HepG2 (cell line): ENCODE measurements around the gene L3MBTL4. TPM values are rescaled to one million over a fixed set of nuclear protein-coding genes. Genes with fewer than 3 reads are reported as not detected.

Source experiments
- ARID3A ChIP-seq: IDR thresholded peaks from 2 replicates; pipeline ENCODE4 v1.6.1; 2012; ENCODE audit warnings: low read depth, low read length, improper control_type of control experiment
- ATF3 ChIP-seq: sonication (generic); formaldehyde crosslinking; IDR thresholded peaks from 2 replicates; pipeline ENCODE4 v1.4.0; 2020; ENCODE audit warnings: missing genetic modification reagents
- CCAR2 ChIP-seq: fragments of 200-400 bp; formaldehyde crosslinking; optimal IDR thresholded peaks from 2 replicates; pipeline ENCODE3; 2018; ENCODE audit warnings: low read depth, mild to moderate bottlenecking, low read length, moderate library complexity
- CTCF ChIP-seq: sonication (generic); formaldehyde crosslinking; IDR thresholded peaks from 2 replicates; pipeline ENCODE4 v1.5.0; 2020; ENCODE audit warnings: mild to moderate bottlenecking, missing genetic modification reagents, moderate library complexity
- FOXK1 ChIP-seq: sonication (generic); formaldehyde crosslinking; IDR thresholded peaks from 2 replicates; pipeline ENCODE4 v1.4.0; 2020; ENCODE audit warnings: low read depth, missing genetic modification reagents, borderline replicate concordance
- JUN ChIP-seq: sonication (generic); formaldehyde crosslinking; IDR thresholded peaks from 2 replicates; pipeline ENCODE4 v1.4.0; 2020; ENCODE audit warnings: mild to moderate bottlenecking, missing genetic modification reagents
- KLF11 ChIP-seq: IDR thresholded peaks from 2 replicates; pipeline ENCODE4 v1.6.1; 2016; ENCODE audit warnings: missing compliant biosample characterization
- NR2C2 ChIP-seq: sonication (generic); formaldehyde crosslinking; IDR thresholded peaks from 2 replicates; pipeline ENCODE4 v1.4.0; 2020; ENCODE audit warnings: missing genetic modification reagents, mild to moderate bottlenecking, moderate library complexity, borderline replicate concordance
- RXRB ChIP-seq: IDR thresholded peaks from 2 replicates; pipeline ENCODE4 v1.6.1; 2016; ENCODE audit warnings: borderline replicate concordance, missing genetic modification reagents, missing compliant biosample characterization
- SKIL ChIP-seq: sonication (generic); formaldehyde crosslinking; IDR thresholded peaks from 2 replicates; pipeline ENCODE4 v1.8.0; 2022; ENCODE audit warnings: missing genetic modification reagents, mild to moderate bottlenecking, moderate library complexity, borderline replicate concordance
- SRSF1 ChIP-seq: fragments of 200-400 bp; formaldehyde crosslinking; optimal IDR thresholded peaks from 2 replicates; pipeline ENCODE3; 2017; ENCODE audit warnings: mild to moderate bottlenecking, low read depth, low read length, moderate library complexity
- ZGPAT ChIP-seq: IDR thresholded peaks from 2 replicates; pipeline ENCODE4 v1.6.1; 2016; ENCODE audit warnings: mild to moderate bottlenecking
- ZHX1 ChIP-seq: sonication (generic); formaldehyde crosslinking; IDR thresholded peaks from 2 replicates; pipeline ENCODE4 v1.8.1; 2022; ENCODE audit warnings: low read depth, mild to moderate bottlenecking, missing genetic modification reagents
- ZNF432 ChIP-seq: sonication (generic); formaldehyde crosslinking; IDR thresholded peaks from 2 replicates; pipeline ENCODE4 v1.5.0; 2020; ENCODE audit warnings: missing genetic modification reagents, mild to moderate bottlenecking, borderline replicate concordance
- ZNF691 ChIP-seq: sonication (generic); formaldehyde crosslinking; IDR thresholded peaks from 2 replicates; pipeline ENCODE4 v1.4.0; 2020; ENCODE audit warnings: missing genetic modification reagents, low read depth, mild to moderate bottlenecking, borderline replicate concordance
- ZNF746 ChIP-seq: sonication (generic); formaldehyde crosslinking; IDR thresholded peaks from 2 replicates; pipeline ENCODE4 v1.8.0; 2022; ENCODE audit warnings: mild to moderate bottlenecking, missing genetic modification reagents
- ZSCAN20 ChIP-seq: sonication (generic); formaldehyde crosslinking; IDR thresholded peaks from 2 replicates; pipeline ENCODE4 v1.4.0; 2020; ENCODE audit warnings: missing genetic modification reagents, mild to moderate bottlenecking, borderline replicate concordance
- polyA plus RNA-seq, 8 experiments: library from polyadenylated mRNA; depleted of rRNA in 3 of 8; stranded (reverse) in 7 of 8; unstranded in 1 of 8; fragments of >200 nt; fragmentation: Illumina TruSeq in 4 of 8; extraction: Trizol in 4 of 8; gene quantifications; 2 replicates each; pipeline versions ENCODE4 v1.2.1 to v1.2.3, GENCODE V29; 2011 to 2016; ENCODE audit warnings: low read depth in 4 of 8, missing spikeins in 1 of 8, mixed read lengths in 1 of 8; ENCODE audit not compliant: insufficient read depth in 1 of 8
- total RNA-seq, 5 experiments: library from RNA; depleted of rRNA; stranded (reverse); fragments of >200 nt; fragmentation: Illumina TruSeq; extraction: Trizol; gene quantifications; 2 replicates each; pipeline ENCODE4 v1.2.3, GENCODE V29; 2016; ENCODE audit warnings: low read depth in 1 of 5

The L3MBTL4 gene
- total and polyA plus RNA-seq, 2 of the 13 experiments (the other 11 are each of a cell fraction or from before 2014, with no cell fraction given) = 10.8 to 13.3 TPM

- TF ChIP-seq SKIL (CRISPR knock-in tag) (peak; percentile 77; the same call in 1 of the 2 replicates), ZNF746 (CRISPR knock-in tag) (peak; percentile 38; the same call in 1 of the 2 replicates), FOXK1 (peak; percentile 23; the same call in 1 of the 2 replicates), ARID3A (peak; percentile 29; the same call in 1 of the 2 replicates), ZSCAN20 (no peak), JUN (CRISPR knock-in tag) (peak; percentile 85), ZHX1 (0 out of 2 replicates have a peak, but pooled peaks have one; percentile 28), NR2C2 (CRISPR knock-in tag) (peak; percentile 78), SRSF1 (no peak), KLF11 (CRISPR knock-in tag) (no peak), RXRB (CRISPR knock-in tag) (peak; percentile 97), ATF3 (CRISPR knock-in tag) (peak; percentile 61; the same call in 1 of the 2 replicates), ZNF432 (CRISPR knock-in tag) (no peak), CCAR2 (no peak), ZNF691 (CRISPR knock-in tag) (peak; percentile 71; the same call in 1 of the 2 replicates), CTCF (CRISPR knock-in tag) (peak; percentile 73), ZGPAT (CRISPR knock-in tag) (peak; percentile 79)
Measured at GRCh38 chr18:5969989-5970403, 444.7 kb downstream of the L3MBTL4 start (continued).
